Middle frontal gyrus (tissue), 1 donor: ENCODE measurements around the gene AFF3.

Experiments
- DNase-seq: peaks from one replicate; pipeline ENCODE4 v3.0.0-alpha.2; 2015; ENCODE audit warnings: low spot score; ENCODE audit errors: extremely low spot score

Gene AFF3

GRCh38 chr2:100151310-100151709 lies 8.9 kb upstream of the AFF3 start:
- DNase-seq, result no peak

GRCh38 chr2:100148883-100149282 lies 6.5 kb upstream of the AFF3 start:
- no peak for DNase-seq

GRCh38 chr2:100146657-100146960 lies 4.2 kb upstream of the AFF3 start:
- DNase-seq, result no peak

- DNase-seq, result no peak
These were observed 3.7 kb upstream of the AFF3 start for GRCh38 chr2:100145893-100146656.

GRCh38 chr2:100143286-100143685 lies 896 bp upstream of the AFF3 start:
- DNase-seq, result no peak

- DNase-seq, result no peak
These were observed 484 bp downstream of the AFF3 start for GRCh38 chr2:100141906-100142305.

GRCh38 chr2:100140582-100140981 lies 1.8 kb downstream of the AFF3 start:
- DNase-seq, result no peak

- DNase-seq, result no peak
These were observed 4.4 kb downstream of the AFF3 start for GRCh38 chr2:100137866-100138570.

GRCh38 chr2:100137318-100137717 lies 5.1 kb downstream of the AFF3 start:
- DNase-seq, result no peak

- DNase-seq, result no peak
These were observed 6.1 kb downstream of the AFF3 start for GRCh38 chr2:100136310-100136709.

- DNase-seq, result no peak
These were observed 7.0 kb downstream of the AFF3 start for GRCh38 chr2:100135415-100135814.

- no peak for DNase-seq
These were observed 11.6 kb downstream of the AFF3 start for GRCh38 chr2:100130595-100131391.

- DNase-seq, result no peak
These were observed 15.4 kb downstream of the AFF3 start for GRCh38 chr2:100126897-100127401.

- DNase-seq, result no peak
These were observed 16.2 kb downstream of the AFF3 start for GRCh38 chr2:100126201-100126600.

GRCh38 chr2:100125626-100126025 lies 16.8 kb downstream of the AFF3 start:
- DNase-seq, result no peak

- no peak for DNase-seq
These were observed 17.6 kb downstream of the AFF3 start for GRCh38 chr2:100124761-100125160.

GRCh38 chr2:100121124-100121718 lies 21.2 kb downstream of the AFF3 start:
- no peak for DNase-seq

- no peak for DNase-seq
These were observed 23.2 kb downstream of the AFF3 start for GRCh38 chr2:100119235-100119634.

GRCh38 chr2:100113990-100114433 lies 28.4 kb downstream of the AFF3 start:
- DNase-seq, result no peak

GRCh38 chr2:100110614-100111000 lies 31.8 kb downstream of the AFF3 start:
- DNase-seq, result no peak

- DNase-seq, result no peak
These were observed 32.3 kb downstream of the AFF3 start for GRCh38 chr2:100109986-100110613.
